GM19239 (cell line): ENCODE data around the gene KIF17.

Experiments
- DNase-seq: peaks from one replicate; pipeline ENCODE4 v3.0.0; 2011; ENCODE audit warnings: low spot score; ENCODE audit not compliant: insufficient read length
- FAIRE-seq: peaks from 2 replicates; lab custom pipeline; 2011; peaks lifted over from hg19 to GRCh38; lab: Jason Lieb, UNC

KIF17 gene

DNA sequence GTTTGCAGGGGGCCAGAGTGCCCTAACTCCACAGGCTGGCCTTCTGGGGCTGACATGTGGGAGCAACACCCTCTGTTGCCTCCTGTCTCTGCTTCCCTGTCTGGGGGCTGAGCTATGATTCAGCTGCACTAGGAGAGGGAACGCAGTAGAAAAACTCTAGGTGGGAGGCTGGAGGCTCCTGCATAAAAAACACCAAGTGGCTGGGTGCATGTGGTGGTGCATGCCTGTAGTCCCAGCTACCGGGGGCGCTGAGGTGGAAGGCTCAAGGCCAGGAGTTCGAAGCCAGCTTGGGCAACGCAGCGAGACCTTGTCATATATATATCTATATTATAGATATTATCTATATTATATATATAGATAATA, 5.6 kb downstream of the KIF17 start:
- FAIRE-seq (no peak), DNase-seq (no peak)

DNA sequence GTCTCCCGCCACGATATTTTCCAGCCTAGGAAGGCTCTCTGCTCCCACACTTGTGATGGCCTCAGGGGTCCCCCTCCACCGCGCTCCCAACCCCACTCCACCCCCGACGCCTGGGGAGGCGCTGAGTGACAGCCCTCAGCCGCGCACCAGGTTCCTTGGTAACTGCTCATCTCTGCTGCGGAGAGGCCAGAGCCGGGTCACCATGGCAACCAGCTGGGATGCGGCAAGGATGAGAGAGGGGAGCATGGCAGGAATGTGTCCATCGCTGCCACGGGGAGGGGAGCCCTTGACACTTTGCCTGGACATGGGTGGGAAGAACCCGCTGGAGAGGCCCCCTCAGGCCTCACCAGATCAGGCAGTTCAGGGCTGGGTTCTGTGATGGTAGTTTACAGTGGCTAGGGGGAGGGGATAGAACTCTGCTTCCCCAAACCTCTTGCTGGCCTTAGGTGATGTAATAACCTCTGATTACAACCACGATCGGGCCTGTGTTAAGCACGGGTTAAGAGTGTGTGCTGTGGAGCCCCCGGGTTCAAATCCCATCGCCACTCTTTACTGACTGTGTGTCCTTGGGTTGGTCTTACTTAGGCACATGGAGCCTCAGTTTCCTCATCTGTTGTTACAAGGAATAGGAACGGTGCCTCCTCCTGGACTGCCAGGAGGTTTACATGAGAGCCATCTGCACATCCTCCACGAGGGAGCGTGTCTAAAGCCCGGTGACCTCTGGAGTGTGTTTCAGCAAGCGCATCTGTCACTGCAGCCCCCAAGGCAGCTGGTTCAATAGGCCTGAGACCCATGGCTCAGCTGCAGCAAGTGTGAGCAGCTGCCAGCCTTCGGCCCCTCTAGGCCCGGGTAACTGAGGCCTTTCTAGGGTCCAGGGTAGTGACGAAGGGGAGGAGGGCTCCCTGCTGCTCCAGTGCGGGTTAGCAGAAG, 6.3 kb downstream of the KIF17 start:
- FAIRE-seq, result no peak
- DNase-seq, result no peak

DNA sequence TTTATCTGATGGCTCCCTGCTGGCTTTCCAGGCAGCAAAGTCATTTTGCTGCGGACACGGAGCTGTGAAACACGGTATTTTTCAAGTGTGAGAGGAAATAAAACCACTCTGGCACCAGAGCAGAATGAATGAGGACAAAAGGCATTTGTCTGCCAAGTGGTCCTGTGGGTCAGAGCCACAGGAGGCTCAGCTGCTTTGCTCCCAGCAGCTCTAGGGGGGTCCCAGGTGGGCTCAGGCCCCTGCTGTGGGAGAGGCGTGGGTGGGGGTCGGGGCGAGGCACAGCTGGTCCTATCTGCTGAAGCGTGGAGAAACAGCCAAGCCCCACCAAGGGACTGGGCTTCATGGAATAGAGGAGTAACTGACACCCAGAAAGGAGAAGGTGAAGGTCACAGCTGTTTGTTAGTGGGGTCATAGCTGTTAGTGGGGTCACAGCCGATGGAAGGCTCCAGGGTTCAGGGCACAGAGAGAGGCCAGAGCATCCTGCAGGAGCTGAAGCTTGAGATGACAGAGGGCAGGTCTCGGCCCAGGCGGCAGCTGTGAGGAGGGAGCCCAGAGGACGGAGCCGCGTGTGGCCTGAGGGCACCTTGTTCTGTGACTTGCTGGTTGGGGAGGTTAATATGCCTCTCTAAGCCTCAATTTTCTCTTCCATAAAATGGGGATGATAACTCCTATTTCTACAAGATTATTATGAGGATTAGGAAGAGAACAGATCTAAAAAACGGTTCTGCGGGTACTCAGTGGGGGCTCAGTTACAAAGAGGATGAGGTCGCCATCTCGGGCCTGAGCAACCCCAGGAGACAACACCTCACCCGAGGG, 7.1 kb downstream of the KIF17 start:
- no peak for FAIRE-seq
- DNase-seq, result no peak

DNA sequence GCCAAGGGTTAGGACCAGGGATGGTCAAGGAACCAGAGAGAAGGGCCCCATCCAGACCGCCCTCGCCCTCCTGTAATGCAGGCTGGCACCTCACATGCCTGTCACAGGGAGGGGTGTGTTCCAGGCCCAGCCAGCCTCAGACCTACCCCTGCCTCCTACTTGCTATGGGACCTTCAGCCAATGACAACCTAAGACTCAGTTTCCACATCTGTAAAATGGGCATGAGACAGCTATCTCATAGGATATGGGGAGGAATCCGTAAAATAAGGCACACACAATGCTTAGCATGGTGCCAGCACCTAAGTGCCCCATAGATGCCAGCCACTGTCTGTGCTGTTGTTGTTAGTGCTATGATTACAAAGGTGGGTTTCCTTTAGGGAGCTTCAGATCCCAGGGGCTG, 7.9 kb downstream of the KIF17 start:
- no peak for FAIRE-seq

DNA sequence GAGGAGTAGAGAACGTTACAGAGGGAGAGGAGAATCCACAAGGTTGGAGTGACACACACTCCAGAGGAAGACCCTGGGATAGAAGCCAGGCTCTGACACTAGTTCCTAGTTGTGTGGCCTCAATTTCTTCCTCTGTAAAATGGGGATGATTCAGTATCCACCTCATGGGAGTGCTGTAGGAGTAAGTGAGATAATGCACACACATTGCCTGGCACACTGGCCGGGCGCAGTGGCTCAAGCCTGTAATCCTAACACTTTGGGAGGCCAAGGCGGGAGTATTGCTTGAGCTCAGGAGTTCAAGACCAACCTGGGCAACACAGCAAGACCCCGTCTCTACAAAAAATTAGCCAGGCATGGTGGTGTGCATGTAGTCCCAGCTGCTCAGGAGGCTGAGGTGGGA, 8.9 kb downstream of the KIF17 start:
- FAIRE-seq (no peak), DNase-seq (no peak)

More for the DNA sequence above, 7.9 kb downstream of the KIF17 start:
- DNase-seq, result no peak

DNA sequence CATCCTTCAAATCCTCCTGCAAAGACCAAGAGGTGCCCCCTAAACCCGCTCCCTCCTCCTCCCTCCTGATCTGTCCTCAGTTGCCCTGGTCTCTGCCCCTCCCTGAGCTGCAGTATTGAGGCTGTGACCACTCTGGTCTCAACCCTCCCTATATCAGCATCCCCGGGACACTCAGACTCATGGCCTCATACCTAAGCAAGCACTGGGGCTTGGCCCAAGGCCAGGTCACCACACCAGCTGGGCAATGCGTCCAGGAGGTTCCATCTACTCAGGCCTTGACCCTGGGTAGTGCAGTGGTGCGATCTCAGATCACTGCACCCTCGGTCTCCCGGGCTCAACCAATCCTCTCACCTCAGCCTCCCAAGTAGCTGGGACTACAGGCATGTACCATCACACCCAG, 9.8 kb downstream of the KIF17 start:
- DNase-seq, result no peak
- no peak for FAIRE-seq

DNA sequence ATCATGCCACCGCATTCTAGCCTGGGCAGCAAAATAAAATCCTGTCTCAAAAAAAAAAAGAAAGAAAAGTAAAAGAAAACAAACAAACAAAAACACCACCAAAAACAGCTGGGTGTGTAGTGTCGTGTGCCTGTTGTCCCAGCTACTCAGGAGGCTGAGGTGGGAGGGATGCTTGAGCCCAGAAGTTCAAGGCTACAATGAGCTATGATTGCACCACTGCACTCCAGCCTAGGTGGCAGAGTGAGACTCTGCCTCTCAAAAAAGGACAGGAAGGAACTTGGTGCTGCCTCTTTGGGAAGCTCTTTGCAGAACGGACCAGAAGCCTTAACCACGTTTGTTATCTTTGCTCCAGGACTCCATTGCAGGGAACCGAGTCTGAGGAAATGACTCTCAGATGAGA, 11.0 kb downstream of the KIF17 start:
- no peak for FAIRE-seq
- no peak for DNase-seq

DNA sequence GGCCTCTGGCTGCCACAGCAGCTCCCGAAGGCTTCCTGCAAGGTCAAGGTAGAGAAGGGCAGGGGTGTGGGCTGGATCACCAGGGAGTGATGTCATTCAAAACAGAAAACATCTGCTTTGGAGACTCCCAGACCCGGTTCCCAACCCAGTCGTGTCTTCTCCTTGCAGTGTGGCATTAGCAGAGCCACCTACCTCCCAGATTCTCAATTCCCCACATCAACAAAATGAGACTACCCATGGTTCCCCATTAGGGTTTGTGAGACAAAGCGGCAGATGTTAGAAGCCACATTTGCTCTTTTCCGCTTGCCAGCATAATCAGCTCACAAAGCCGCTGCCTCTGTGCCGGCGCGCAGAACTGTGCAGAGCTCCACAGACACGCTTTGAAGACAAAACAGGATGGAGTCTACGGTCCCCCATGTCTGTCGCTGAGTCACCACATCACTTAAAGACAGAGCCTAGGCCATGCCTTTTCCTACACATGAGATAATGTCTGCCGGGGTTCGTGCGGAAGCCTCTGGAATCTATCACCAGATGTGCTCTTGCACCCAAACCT, 12.5 kb downstream of the KIF17 start:
- FAIRE-seq, result peak; percentile 11

DNA sequence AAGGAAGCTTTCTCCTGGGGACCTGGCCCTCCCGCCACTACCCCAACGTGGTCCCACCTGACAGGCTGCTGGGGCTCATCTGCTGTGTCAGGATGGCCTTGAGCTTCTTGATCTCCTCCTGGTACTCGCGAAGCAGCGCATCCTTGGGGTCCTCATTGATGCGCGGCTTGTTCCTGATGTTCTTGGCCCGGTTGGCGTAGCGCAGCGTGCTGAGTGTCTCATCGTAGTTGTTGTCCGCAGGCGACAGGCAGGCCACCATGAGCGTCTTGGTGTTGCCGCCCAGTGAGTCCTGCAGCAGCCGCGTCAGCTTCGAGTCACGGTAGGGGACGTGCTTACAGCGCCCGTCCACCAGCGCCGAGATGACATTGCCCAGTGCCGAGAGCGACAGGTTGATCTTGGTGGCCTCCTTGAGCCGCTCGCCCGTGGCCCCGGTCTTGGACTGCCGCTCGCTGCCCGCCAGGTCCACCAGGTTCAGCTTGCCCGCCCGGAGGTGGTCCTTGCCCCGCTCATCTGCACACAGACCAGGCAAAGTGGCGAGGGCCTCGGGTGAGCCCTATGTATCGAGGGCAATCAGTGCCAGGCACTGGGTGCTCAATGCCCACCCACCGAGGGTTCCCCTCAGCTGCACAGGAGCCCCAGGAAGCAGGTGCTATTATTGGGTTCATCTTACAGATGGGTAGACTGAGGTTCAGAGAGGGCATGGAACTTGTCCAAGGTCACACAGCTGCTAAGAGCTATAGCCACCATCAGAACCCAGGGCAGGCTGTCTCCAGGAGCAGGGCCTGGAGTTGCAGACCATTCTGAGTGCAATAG, 13.2 kb downstream of the KIF17 start:
- FAIRE-seq (no peak), DNase-seq (no peak)

More for the DNA sequence above, 12.5 kb downstream of the KIF17 start:
- no peak for DNase-seq

DNA sequence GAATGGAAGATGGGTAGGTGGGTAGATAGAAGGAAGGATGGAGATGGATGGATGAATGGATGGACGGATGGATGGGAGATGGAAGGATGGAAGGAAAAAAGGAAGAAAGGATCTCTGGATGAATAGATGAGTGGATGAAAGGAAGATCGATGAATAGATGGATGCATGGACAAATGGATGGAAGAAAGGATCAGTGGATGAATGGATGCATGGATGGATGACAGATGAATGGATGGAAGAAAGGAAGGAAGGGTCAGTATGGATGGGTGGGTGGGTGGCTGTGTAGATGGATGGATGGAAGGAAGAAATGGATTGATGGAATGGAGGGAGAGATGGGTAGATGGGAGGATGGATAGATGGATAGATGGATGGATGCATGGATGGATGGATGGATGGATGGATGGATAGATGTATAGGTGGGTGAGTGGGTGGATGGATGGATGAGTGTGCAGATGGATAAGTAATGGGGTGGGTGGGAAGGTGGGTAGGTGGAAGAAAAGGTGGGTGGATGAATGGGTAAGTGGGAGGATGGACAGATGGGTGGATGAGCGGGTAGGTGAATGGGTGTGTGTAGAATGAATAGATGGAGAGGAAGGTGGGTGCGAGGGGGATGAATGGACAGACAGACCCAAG, 14.6 kb downstream of the KIF17 start:
- no peak for DNase-seq
- FAIRE-seq, result no peak

DNA sequence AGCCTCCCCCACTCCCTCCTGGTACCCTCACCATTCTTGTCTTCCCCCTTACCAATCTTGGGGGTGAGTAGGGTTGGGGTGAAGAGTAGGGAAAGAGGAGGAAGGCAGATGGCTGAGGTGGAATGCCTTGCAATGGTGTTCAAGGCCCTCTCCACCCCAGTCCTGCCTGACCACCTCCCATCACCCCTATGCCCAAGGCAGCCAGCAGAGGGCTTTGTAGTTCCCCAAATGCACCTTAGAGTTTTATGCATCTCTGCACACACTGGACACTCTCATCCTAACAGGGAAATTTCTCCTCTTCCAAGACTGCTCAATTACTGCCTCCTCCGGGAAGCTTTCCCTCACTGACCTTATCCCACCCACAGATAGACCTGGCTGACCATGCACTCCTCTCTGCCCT, 15.4 kb downstream of the KIF17 start:
- DNase-seq (no peak), FAIRE-seq (no peak)

DNA sequence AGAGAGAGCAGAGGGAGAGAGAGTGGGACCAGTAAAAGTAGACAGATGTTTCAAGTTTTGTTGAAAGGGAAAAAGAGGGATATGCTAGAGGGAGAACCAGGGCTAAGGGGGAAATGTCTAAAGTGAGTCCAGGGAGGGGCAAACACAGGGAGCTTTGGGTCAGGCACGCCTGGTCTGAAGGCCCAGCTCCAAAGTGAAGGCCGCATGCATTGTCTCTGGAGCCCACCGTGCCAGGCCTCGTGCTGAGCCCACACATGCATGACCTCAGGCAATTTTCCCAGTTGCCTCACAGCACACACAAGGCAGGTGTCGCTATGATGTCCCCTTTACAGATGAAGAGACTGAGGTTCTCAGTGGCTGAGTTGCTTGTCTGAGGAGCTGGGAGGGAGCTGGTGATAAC, 16.0 kb downstream of the KIF17 start:
- no peak for FAIRE-seq

DNA sequence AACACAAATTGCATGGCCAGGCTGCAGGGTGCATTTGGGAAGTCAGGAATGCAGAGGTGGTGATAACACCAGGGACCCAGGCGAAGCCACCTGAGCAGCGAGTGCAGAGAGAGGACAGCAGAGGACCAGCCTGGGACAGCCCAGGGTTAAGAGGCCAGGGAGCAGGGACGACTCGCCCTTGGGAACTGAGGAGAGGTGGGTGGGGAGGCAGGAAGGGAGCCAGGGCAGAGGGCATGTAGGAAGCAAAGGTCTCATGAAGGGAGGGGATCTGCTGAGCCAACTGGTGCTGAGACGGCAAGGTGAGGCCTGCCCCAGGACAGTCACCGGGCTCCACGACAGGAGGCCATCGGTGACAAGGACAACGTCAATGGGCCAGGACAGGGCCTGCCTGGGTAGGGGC, 16.4 kb downstream of the KIF17 start:
- FAIRE-seq (no peak), DNase-seq (no peak)

More for the DNA sequence above, 16.0 kb downstream of the KIF17 start:
- no peak for DNase-seq

DNA sequence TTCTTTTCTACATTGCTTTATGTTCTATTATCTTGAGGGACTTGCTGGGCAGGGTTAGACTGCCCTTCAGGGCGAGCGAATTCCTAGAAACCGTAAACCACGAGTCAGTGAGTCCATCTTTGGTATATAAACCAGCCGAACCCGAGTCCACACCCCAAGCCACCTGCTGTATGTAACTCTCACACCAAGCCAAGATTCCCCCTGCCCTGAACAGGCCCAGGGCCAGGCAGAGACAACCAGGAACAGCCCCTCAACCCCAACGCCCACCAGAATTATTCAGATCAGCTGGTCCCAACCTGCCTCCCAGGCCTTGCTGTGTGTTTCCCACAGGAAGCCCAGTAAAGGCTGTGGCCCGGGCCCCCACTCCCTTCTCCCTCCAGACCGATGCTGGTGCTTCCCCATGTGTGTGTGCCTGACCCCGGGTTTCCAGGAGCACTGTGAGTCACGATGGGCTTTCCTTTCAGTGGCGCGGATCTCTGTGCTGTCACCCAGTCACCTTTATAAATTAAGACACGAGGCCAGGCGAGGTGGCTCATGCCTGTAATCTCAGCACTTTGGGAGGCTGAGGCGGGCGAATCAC, 17.1 kb downstream of the KIF17 start:
- DNase-seq (no peak), FAIRE-seq (no peak)

DNA sequence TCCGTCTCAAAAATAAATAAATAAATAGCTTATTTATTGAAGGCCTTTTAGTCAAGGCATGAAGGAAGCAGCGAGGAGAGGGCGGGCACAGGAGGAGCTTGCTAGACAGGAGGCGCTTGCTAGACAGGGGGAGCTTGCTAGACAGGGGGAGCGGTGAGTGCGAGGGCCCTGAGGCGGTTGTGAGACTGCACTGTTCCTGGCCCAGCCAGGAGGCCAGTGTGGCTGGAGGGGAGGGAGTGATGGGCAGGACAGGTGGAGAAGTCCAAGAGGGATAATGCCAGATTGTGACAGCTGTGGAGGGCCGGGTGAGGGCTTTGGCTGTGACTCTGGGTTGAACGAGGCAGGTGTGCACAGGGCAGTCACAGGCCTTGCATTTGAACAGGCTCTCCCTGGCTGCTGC, 18.2 kb downstream of the KIF17 start:
- no peak for DNase-seq
- no peak for FAIRE-seq

DNA sequence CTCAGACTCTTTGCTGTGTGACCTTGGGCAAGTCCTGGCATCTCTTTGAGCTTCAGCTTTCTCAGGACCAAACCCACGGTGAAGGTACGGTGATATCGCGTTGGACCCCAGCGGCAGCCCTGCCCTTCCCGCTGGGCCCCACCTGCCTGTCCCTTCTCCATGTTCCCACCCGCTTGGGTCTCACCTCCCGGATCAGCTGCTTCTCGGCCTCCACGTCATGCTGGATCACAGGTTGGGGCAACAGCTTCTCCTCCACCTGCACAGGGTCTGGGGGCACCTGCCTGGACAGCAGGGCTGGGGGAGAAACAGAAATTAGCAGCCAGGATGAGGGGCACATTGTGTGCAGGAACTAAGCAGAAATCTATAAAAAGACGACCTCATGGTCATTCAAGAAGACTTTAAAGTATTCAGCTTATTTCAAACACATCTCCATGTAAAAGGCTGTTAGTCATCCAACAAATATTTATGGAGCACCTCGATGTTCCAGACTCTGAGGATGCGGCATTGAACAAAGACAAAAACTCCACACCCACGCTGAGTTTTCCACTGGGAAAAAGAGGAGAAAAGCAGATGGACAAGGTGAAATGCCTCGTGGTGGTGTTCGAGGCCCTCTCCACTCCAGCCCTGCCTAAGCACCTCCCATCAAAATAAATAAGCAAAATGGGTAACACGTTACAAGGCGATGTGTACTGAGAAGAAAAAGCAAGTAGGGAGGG, 19.5 kb downstream of the KIF17 start:
- FAIRE-seq (no peak), DNase-seq (no peak)

DNA sequence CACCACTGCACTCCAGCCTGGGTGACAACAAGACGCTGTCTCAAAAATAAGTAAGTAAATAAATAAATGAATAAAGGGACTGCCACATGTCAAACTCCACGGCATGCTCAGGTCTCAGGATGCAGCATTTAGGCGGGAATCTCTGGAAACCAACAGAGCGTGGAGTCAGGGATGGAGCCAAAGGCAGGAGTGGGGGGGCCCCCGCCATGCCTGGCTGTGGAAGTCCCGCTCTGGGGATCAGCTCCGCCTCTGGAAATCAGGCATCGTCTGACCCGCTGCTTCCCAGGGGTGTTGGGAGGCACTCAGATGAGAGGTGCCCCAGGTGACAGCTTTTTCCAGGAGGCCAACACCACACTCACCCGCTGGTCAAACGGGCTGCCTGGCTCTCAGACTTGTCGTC, 20.2 kb downstream of the KIF17 start:
- no peak for DNase-seq
- FAIRE-seq, result no peak

DNA sequence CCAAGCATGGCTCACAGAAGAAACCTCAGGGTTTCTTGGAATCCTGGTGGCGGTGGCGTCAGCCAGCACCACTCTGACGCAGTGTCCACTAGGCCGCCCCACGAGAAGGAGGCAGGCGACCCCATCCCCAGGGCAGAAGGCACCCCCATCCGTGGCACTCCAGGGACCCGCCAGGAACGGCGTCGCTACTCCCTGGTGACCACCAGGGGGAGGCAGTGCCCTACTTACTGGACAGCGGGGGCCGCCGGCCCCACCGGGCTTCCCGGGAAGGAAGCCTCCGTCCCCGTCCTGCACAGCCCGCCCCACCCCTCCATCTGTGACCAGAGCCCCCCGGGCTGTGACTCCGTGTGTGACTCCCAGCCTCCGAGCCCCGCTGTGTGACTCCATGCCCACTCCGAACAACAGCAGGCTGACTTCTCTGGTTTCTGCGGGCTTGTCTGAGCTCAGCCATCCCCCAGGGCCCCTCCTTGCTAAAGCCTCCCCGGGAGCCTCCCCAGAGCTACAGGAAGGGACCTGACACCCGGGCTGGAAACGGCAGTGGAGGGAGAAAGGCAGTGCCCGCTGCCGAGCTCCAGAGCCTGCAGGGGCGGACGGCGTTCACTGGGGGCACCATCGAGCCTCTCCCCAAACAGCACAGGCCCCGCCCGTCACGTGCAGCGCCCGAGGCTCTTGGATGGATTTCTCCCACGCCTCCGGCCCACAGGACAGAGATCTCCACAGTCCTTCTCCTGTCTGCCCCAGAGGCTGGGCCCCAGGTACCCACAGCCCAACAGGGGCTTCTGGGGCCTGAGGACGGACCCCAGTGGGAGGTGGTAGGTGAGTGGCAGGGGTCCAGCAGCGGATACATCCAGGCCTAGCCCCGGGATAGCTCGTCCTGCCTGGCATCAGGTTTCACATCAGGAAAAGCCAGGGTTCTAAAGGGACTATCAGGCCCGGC, 21.1 kb downstream of the KIF17 start:
- DNase-seq (peak; percentile 96), FAIRE-seq (peak; percentile 97)
